Upper lobe of left lung (tissue), 6 donors: ENCODE measurements around the gene PPP1R12B. TPM values are rescaled to one million over a fixed set of nuclear protein-coding genes. Genes with fewer than 3 reads are reported as not detected.

Experiments
- ATAC-seq, 2 donors: fragments of 200-7000 bp; cut with Tn5 transposase; one replicate each; pipeline ENCODE4 v1.9.1; 2022; ENCODE audit warnings: mild to moderate bottlenecking in 2 of 2, moderate library complexity in 2 of 2; ENCODE audit not compliant: low FRiP score in 2 of 2
- DNase-seq, 2 donors: peaks; one replicate each; pipeline ENCODE4 v3.0.0-alpha.2; 2019 to 2020
- H3K27ac ChIP-seq, 4 donors: fragments of 200-600 bp; sonication (generic); one replicate each; pipeline ENCODE4 v1.5.1; 2016 to 2019
- H3K27me3 ChIP-seq, 4 donors: fragments of 200-600 bp; sonication (generic); one replicate each; pipeline ENCODE4 v1.5.1; 2017 to 2019
- H3K36me3 ChIP-seq, 4 donors: fragments of 200-600 bp; sonication (generic); one replicate each; pipeline ENCODE4 v1.5.1; 2016 to 2019
- H3K4me1 ChIP-seq, 4 donors: fragments of 200-600 bp; sonication (generic); one replicate each; pipeline ENCODE4 v1.5.1; 2018 to 2019
- H3K4me3 ChIP-seq, 4 donors: fragments of 200-600 bp; sonication (generic); one replicate each; pipeline ENCODE4 v1.5.1; 2017 to 2019; ENCODE audit warnings: mild to moderate bottlenecking in 2 of 4, moderate library complexity in 1 of 4
- H3K9me3 ChIP-seq, 4 donors: fragments of 200-600 bp; sonication (generic); one replicate each; pipeline ENCODE4 v1.5.1; 2018 to 2019
- CTCF ChIP-seq, 6 experiments: fragments of 450-650 bp in 4 of 6; fragments of 200-600 bp in 2 of 6; sonication (generic) in 2 of 6; IDR thresholded peaks; one replicate each; pipeline ENCODE4 v1.5.1; 2016 to 2019; ENCODE audit warnings: antibody characterized with exemption in 6 of 6
- EP300 ChIP-seq, 4 donors: sonication (generic); formaldehyde crosslinking; IDR thresholded peaks; one replicate each; pipeline ENCODE4 v1.5.1; 2017; ENCODE audit warnings: antibody characterized with exemption in 4 of 4, control low read depth in 2 of 4
- POLR2A ChIP-seq, 4 donors: fragments of 450-650 bp; IDR thresholded peaks; one replicate each; pipeline ENCODE4 v1.5.1; 2016 to 2017; ENCODE audit warnings: antibody characterized with exemption in 4 of 4, mild to moderate bottlenecking in 2 of 4
- POLR2AphosphoS5 ChIP-seq, 2 donors: sonication (generic); formaldehyde crosslinking; IDR thresholded peaks; one replicate each; pipeline ENCODE4 v1.5.1; 2017; ENCODE audit warnings: antibody characterized with exemption in 2 of 2
- WGBS, 2 donors: methylation state at CpG; one replicate each; pipeline ENCODE4 v1.1.5; 2017 to 2018; 5-methylcytosine and 5-hydroxymethylcytosine counted together
- total RNA-seq, 6 donors: library from RNA; depleted of rRNA in 4 of 6; stranded (reverse); fragments of >200 nt in 4 of 6; gene quantifications; one replicate each; pipeline versions ENCODE4 v1.1.0 to v1.2.1, GENCODE V29; 2016 to 2021
- donor health status: DM: no; HTN: no; CAD: no; lungs with moderate emphysema.
- donor health status: DM: no; HTN: yes; CAD: no; lungs with severe emphysema.

Gene PPP1R12B
- total RNA-seq, 6 donors from 2014 or later: 27.6 to 120 (median 40.5) TPM

GRCh38 chr1:202596638-202597037, 248.1 kb downstream of the PPP1R12B start:
- Histone ChIP-seq H3K27me3 (no peaks in the 10 kb centered on the region), H3K9me3 (no peaks in the 10 kb centered on the region), H3K27ac (no peak overlapping the region), H3K4me3 (no peak overlapping the region), H3K4me1 (peaks cover 0 to under 1% (median 0%) of the 10 kb centered on the region in 4 donors), H3K36me3 (peaks cover 0 to under 1% (median 0%) of the 10 kb centered on the region in 4 donors)
- WGBS, 2 donors: 90 to 92% methylated on average over 12 to 13 of the region's 13 CpGs
- TF ChIP-seq POLR2AphosphoS5 (IDR thresholded peaks at IDR 0.05) (no peak), POLR2A (IDR thresholded peaks at IDR 0.05) (no peak), CTCF (IDR thresholded peaks at IDR 0.05) (no peak), EP300 (IDR thresholded peaks at IDR 0.05) (no peak)
- ATAC-seq: no peak
- peak in 1 of 2 donors; percentile 38 for DNase-seq

GRCh38 chr1:202597090-202597761, 248.7 kb downstream of the PPP1R12B start:
- no peaks in the 10 kb centered on the region for H3K9me3 ChIP-seq
- no peak overlapping the region for H3K27ac ChIP-seq
- H3K4me3 ChIP-seq: no peak overlapping the region
- H3K27me3 ChIP-seq: no peaks in the 10 kb centered on the region
- DNase-seq: no peak
- 89 to 98% methylated on average over 3 of the region's 3 CpGs for WGBS, 2 donors
- H3K36me3 ChIP-seq: no peaks in the 10 kb centered on the region
- TF ChIP-seq EP300 (IDR thresholded peaks at IDR 0.05) (no peak), POLR2A (IDR thresholded peaks at IDR 0.05) (no peak), POLR2AphosphoS5 (IDR thresholded peaks at IDR 0.05) (no peak), CTCF (IDR thresholded peaks at IDR 0.05) (no peak)
- H3K4me1 ChIP-seq: no peaks in the 10 kb centered on the region
- ATAC-seq: no peak

GRCh38 chr1:202599669-202600431, 251.4 kb downstream of the PPP1R12B start:
- WGBS, 2 donors: 56 to 61% methylated on average over 6 to 16 of the region's 16 CpGs

GRCh38 chr1:202600432-202601041, 252.0 kb downstream of the PPP1R12B start:
- no peak for DNase-seq
- Histone ChIP-seq H3K36me3 (peaks cover 0 to 10% (median 3%) of the 10 kb centered on the region in 4 donors), H3K4me1 (no peaks in the 10 kb centered on the region), H3K9me3 (no peaks in the 10 kb centered on the region), H3K27me3 (no peaks in the 10 kb centered on the region), H3K4me3 (no peak overlapping the region), H3K27ac (no peak overlapping the region)
- TF ChIP-seq EP300 (IDR thresholded peaks at IDR 0.05) (no peak), CTCF (IDR thresholded peaks at IDR 0.05) (peak in 1 of 6 experiments; percentile 21)
- WGBS, 2 donors: 88 to 91% methylated on average over 5 to 9 of the region's 10 CpGs
- peak in 1 of 2 donors; percentile 8 for ATAC-seq

More at GRCh38 chr1:202599669-202600431, 251.4 kb downstream of the PPP1R12B start:
- ATAC-seq: peak; percentile 66 to 87
- Histone ChIP-seq H3K36me3 (peaks cover 0 to 9% (median 3%) of the 10 kb centered on the region in 4 donors), H3K9me3 (no peaks in the 10 kb centered on the region), H3K27me3 (no peaks in the 10 kb centered on the region), H3K4me1 (no peaks in the 10 kb centered on the region), H3K27ac (no peak overlapping the region), H3K4me3 (no peak overlapping the region)
- TF ChIP-seq EP300 (IDR thresholded peaks at IDR 0.05): no peak
- TF ChIP-seq CTCF (IDR thresholded peaks at IDR 0.05): peak; percentile 45 to 78 (median 66)
- TF ChIP-seq POLR2AphosphoS5 (IDR thresholded peaks at IDR 0.05): no peak
- DNase-seq: peak; percentile 38 to 64
